Neuron (in vitro differentiated cells): ENCODE results near the gene DHX29.
"Not testable (repeated sequence)": the region's sequence is repeated elsewhere in the genome, so short reads cannot be mapped to it uniquely, and the experiment has no call there.

Experiments
- H2AFZ ChIP-seq: one replicate; pipeline ENCODE4 v1.6.1; 2013; ENCODE audit warnings: low read depth, mild to moderate bottlenecking, inconsistent platforms, low read length, moderate library complexity
- H3K27me3 ChIP-seq: one replicate; pipeline ENCODE4 v1.6.1; 2013; ENCODE audit warnings: low read length; ENCODE audit not compliant: insufficient read depth
- H3K36me3 ChIP-seq: one replicate; pipeline ENCODE4 v1.6.1; 2013; ENCODE audit warnings: low read length; ENCODE audit not compliant: insufficient read depth
- H3K4me1 ChIP-seq: one replicate; pipeline ENCODE4 v1.6.1; 2013; ENCODE audit warnings: low read length; ENCODE audit not compliant: insufficient read depth
- H3K4me3 ChIP-seq: 2 replicates; pipeline ENCODE4 v1.5.1; 2013; ENCODE audit warnings: mild to moderate bottlenecking, low read length, moderate library complexity
- H3K9me3 ChIP-seq: one replicate; pipeline ENCODE4 v1.6.1; 2013; ENCODE audit warnings: low read length

DHX29 gene

DNA sequence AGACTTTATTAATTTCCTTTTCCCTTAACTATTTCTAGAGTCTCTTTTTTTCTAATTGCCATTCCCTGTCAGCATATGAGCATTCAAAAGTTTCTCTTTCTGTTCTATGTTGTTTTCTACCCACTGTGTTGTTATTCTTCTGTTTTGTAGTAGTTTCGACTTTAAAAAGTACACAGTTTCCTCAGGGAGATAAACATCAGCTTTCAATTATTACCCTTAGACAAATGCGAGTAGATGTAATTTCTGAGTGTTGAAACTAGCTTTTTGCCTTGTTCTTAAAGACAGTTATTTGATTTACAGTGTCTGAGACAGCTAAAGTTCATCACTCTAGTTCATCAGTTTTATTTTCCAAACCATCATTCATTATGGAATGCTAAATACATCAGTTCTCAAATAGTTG lies 19.8 kb upstream of the DHX29 start:
- Histone ChIP-seq H2AFZ (no peak overlapping the region), H3K36me3 (peaks cover 52% of the 10 kb centered on the region), H3K4me3 (no peak overlapping the region), H3K27me3 (no peaks in the 10 kb centered on the region), H3K4me1 (no peaks in the 10 kb centered on the region), H3K9me3 (peaks cover 1% of the 10 kb centered on the region)

DNA sequence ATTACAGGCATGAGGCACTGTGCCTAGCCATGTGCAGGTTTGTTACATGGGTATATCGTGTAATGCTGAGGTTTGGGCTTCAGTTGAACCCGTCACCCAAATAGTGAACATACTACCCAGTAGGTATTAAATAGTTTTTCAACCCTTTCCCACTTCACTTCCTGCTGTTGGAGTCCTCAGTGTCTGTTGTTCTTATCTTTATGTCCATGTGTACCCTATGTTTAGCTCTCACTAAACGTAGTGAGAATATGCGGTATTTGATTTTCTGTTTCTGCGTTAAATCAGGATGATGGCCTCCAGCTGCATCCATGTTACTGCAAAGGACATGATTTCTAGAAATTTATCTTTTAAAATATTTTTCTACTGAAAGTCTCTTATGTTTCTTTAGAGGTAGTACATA lies 18.1 kb upstream of the DHX29 start:
- no peaks in the 10 kb centered on the region for H3K27me3 ChIP-seq
- peaks cover 37% of the 10 kb centered on the region for H3K36me3 ChIP-seq
- peaks cover 1% of the 10 kb centered on the region for H3K9me3 ChIP-seq
- H3K4me3 ChIP-seq = no peak overlapping the region
- no peaks in the 10 kb centered on the region for H3K4me1 ChIP-seq
- no peak overlapping the region for H2AFZ ChIP-seq

DNA sequence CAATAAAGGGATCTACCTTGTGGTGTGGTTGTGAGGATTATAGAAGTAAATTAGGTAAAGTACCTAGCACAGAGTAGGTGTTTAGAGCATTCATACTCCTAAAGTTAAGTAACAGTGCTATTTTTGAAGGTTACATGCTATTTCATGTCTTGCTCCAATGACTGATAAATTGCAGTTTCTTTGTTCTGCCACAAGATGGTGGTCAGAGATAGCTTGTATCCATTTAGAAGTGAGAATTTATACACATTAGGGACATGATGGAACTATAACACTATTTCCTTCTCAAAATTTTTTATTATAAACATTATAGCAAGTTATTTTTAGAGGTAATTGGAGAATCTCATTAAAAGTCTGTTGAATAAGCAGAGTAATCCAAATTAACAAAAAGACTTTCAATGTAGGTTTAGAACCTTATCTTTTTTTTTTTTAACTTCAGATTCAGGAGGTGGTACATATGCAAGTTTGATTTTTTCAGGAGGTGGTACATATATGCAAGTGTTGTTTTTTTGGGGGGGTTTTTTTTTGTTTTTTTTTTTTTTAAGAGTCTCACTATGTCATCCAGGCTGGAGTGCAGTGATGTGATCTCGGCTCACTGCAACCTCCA lies 17.4 kb upstream of the DHX29 start:
- H3K36me3 ChIP-seq = peaks cover 34% of the 10 kb centered on the region
- H3K4me1 ChIP-seq = no peaks in the 10 kb centered on the region
- no peak overlapping the region for H2AFZ ChIP-seq
- no peaks in the 10 kb centered on the region for H3K27me3 ChIP-seq
- peaks cover 1% of the 10 kb centered on the region for H3K9me3 ChIP-seq
- H3K4me3 ChIP-seq = no peak overlapping the region

DNA sequence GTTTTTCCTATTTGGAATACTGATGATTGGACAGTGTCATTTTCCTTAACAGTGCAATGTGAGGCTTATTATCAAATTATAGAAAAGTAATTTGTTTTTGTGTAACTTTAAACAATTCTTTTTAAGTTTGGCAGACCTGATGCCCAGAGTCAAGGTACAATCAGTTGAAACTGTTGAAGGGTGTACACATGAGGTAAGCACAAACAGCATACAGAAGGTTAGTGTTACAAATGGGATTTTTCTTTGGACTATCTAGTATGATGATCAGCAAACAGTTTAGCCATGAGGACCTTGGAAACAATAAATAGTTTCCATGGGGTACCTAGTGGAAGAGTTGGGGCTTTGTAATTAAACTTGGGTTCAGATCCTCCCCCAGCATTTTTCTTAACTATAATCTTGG lies 16.5 kb upstream of the DHX29 start:
- H3K4me3 ChIP-seq = no peak overlapping the region
- no peaks in the 10 kb centered on the region for H3K4me1 ChIP-seq
- no peak overlapping the region for H2AFZ ChIP-seq
- peaks cover 29% of the 10 kb centered on the region for H3K36me3 ChIP-seq
- H3K9me3 ChIP-seq = peaks cover 1% of the 10 kb centered on the region
- H3K27me3 ChIP-seq = no peaks in the 10 kb centered on the region

DNA sequence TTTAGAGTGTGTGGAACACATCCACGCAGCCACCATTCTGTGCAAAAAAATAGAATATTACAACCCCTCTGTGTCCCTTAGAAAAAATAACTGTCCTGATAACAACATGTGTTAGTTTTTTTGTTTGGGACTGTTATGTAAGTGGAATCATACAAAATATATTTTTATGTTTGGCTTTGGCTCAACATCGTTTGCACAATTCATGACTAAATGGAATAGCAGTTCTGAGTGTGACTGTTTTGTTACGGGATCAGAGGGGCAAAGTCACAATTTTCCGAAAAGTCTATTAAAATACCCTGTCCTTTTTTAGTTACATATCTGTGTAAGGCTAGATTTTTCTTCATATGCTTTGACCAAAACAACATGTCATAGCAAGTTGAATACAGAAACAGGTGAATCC lies 13.1 kb upstream of the DHX29 start:
- Histone ChIP-seq H3K4me3 (no peak overlapping the region), H3K27me3 (no peaks in the 10 kb centered on the region), H3K9me3 (peaks cover 6% of the 10 kb centered on the region), H3K4me1 (no peaks in the 10 kb centered on the region), H2AFZ (no peak overlapping the region), H3K36me3 (peaks cover 5% of the 10 kb centered on the region)

DNA sequence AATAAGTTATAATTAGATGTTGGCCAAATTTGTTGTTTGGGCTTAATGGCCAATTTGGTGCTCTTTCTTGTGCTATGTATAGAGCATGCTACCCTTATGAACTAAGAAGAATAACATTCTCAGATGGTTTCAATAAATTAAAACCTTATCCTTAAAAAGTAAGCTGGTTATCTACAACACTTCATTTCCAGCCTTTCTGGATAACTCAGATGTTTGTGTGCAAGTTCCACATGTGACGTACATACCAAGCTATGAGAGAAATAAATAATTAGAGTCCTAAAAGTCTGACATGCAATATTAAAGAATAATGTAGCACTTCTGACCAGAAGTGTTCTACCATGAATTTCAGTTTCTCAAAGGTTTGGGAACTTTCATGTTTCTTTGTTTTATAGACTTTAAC lies 12.0 kb upstream of the DHX29 start:
- H3K4me1 ChIP-seq = no peaks in the 10 kb centered on the region
- no peak overlapping the region for H2AFZ ChIP-seq
- peaks cover 5% of the 10 kb centered on the region for H3K36me3 ChIP-seq
- H3K4me3 ChIP-seq = no peak overlapping the region
- H3K27me3 ChIP-seq = no peaks in the 10 kb centered on the region
- peaks cover 8% of the 10 kb centered on the region for H3K9me3 ChIP-seq

DNA sequence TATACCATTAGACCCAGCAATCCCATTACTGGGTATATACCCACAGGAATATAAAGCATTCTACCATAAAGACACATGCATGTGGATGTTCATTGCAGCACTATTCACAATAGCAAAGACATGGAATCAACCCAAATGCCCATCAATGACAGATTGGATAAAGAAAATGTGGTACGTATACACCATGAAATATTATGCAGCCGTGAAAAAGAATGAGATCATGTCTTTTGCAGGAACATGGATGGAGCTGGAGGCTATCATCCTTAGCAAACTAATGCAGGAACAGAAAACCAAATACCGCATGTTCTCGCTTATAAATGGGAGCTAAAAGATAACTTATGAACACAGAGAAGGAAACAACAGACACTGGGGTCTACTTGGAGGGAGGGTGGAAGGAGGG lies 10.7 kb upstream of the DHX29 start:
- peaks cover 11% of the 10 kb centered on the region for H3K9me3 ChIP-seq
- not testable (repeated sequence) for H3K4me3 ChIP-seq, H3K4me1 ChIP-seq

DNA sequence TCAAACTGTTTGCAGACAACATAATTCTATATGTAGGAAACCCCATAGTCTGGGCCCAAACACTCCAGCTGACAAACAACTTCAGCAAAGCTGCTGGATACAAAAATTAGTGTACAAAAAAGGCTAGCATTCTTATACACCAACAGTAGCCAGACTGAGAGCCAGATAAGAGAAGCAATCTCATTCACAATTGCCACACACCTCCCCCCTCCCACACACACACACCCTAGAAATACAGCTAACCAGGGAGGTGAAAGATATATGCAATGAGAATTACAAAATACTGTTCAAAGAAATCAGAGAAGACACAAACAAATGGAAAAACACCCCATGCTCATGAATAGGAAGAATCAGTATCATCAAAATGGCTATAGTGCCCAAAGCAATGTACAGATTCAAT lies 9.3 kb upstream of the DHX29 start:
- H3K36me3 ChIP-seq = peaks cover 2% of the 10 kb centered on the region
- H3K4me3 ChIP-seq = no peak overlapping the region

More for the DNA sequence above, 10.7 kb upstream of the DHX29 start:
- not testable (repeated sequence) for H3K36me3 ChIP-seq, H2AFZ ChIP-seq, H3K27me3 ChIP-seq

DNA sequence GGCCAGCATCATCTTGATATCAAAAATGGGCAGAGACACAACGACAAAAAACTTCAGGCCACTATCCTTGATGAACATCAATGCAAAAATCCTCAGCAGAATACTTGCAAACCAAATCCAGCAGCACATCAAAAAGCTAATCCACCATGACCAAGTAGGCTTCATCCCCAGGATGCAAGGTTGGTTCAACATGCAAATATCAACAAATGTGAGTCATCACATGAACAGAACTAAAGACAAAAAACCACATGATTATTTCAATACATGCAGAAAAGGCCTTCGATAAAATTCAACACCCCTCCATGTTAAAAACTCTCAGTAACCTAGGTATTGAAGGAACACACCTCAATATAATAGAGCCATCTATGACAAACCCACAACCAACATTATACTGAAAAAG lies 8.8 kb upstream of the DHX29 start:
- H2AFZ ChIP-seq = no peak overlapping the region
- no peaks in the 10 kb centered on the region for H3K4me1 ChIP-seq
- no peaks in the 10 kb centered on the region for H3K27me3 ChIP-seq
- H3K4me3 ChIP-seq = no peak overlapping the region
- peaks cover 5% of the 10 kb centered on the region for H3K36me3 ChIP-seq
- peaks cover 11% of the 10 kb centered on the region for H3K9me3 ChIP-seq

More for the DNA sequence above, 9.3 kb upstream of the DHX29 start:
- H2AFZ ChIP-seq = no peak overlapping the region
- H3K9me3 ChIP-seq = peaks cover 11% of the 10 kb centered on the region
- no peaks in the 10 kb centered on the region for H3K4me1 ChIP-seq
- H3K27me3 ChIP-seq = no peaks in the 10 kb centered on the region

DNA sequence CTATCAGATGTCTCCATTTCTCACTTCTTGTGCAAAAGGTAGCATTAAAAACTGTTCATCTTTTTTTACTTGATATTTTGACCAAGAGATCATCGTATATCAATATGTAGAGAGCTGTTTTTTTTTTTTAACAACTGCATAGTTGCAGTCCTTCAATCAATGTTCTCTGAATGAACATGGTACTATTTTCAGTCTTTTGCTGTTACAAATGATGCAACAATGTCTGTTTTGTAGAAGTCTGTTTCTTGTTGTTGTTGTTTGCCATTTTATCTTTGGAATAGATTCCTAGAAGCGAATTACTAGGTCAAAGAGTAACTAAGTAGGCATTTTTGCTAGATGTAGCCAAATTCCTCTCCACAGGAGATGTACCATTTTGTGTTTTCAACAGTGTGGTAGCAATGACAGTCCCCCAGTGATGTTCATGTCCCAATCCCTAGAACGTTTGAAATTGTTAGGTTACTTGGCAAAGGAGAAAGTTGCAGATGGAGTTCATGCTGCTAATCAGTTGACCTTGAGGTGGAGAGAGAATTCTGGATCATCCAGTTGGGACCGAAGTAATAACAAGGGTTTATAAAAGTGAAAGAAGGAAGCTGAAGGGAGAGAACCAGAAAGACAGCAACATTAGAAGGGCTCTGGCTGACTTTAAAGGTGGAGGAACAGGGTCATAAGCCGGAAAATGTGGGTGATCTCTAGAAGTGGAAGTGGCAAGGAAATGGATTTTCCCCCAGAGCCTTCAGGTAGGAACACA lies 6.5 kb upstream of the DHX29 start:
- Histone ChIP-seq H3K4me1 (peaks cover 7% of the 10 kb centered on the region), H3K36me3 (peaks cover 10% of the 10 kb centered on the region), H2AFZ (no peak overlapping the region), H3K4me3 (no peak overlapping the region), H3K9me3 (peaks cover 11% of the 10 kb centered on the region), H3K27me3 (no peaks in the 10 kb centered on the region)

DNA sequence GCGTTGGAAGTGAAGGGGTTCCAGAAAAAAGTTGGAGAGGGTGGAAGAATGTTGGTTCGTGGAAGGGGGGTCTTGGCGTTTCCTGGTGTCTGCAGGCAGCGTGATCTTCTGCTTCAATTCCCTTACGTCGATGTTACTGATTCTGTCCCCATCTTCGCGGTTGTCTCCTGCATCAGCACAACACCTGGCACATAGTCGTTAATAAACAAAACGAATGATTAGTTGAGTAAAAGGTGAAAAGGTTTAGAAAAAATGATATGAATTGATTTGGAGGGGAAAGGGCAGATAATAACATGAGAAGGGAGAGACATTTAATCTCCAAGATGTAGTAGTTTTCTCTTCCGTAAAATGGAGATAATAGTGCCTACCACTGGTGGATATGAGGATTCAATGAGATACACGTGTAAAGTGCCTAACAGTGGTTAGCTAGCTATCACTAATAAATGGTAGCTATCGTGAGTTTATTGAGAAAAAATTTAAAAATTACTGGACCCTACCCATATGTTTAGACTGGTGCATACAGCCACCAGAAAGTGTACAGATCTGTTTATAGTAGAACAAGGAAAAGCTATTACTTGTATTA lies 851 bp upstream of the DHX29 start:
- no peaks in the 10 kb centered on the region for H3K27me3 ChIP-seq
- H3K36me3 ChIP-seq = peaks cover 9% of the 10 kb centered on the region
- H3K9me3 ChIP-seq = no peaks in the 10 kb centered on the region
- H3K4me1 ChIP-seq = peaks cover 30% of the 10 kb centered on the region
- peak overlapping the region; percentile 81 for H2AFZ ChIP-seq
- peak overlapping the region; percentile 86 for H3K4me3 ChIP-seq

DNA sequence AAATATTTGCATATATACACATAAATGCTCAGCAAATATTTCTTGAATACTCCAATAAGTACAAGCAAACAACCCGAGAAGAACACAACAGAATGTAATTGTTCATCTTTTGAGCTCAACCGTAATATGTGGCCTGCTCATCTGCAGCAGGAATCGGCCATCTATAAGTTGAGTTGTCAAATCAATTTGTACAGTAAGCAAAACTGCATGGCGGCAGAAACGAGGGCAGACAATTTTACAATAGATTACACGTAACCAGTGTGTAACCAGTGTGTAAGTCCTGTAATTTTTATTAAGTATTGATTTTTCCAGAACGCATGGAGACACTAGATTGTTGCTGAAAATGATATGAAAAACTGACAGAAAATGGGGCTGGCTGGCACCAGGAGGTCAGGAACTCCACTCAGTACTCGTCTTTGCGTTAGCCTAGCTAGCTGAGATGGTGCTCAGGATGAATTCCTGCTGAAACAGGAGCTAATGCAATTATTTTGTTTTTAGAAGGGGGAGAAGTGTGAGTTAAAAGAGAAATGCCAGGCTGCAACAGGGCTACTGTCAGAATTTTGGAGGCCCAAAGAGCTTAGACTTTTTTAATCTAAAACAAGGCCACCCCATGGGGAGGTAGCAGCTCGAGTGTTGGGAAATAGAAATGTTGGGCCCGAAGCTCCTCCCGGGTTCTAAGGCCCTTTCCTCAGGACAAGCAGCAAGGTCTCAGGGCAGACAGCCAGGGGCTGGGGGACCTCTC lies 682 bp downstream of the DHX29 start:
- Histone ChIP-seq H3K9me3 (no peaks in the 10 kb centered on the region), H2AFZ (peak overlapping the region; percentile 81), H3K4me1 (peaks cover 30% of the 10 kb centered on the region), H3K4me3 (peak overlapping the region; percentile 86), H3K36me3 (peaks cover 9% of the 10 kb centered on the region), H3K27me3 (no peaks in the 10 kb centered on the region)

DNA sequence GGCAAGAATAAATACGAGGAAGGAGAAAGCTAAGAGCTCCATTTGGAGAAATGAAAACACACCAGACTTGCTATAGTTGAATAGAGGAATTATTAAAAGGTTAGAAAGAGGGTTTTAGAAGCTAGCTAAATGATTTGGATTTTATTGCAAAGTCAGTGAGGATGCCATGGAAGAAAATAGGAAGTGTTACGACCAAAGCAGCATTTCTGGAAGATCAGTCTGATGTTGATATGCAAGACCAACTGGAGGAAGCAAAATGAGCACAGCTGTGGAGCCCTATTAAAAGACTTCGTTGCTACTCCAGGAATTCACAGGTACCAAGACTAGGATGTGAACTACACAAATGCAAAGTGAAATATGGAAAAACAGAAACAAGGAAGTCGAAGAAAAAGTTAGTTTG lies 2.1 kb downstream of the DHX29 start:
- peak overlapping the region; percentile 1 for H3K4me3 ChIP-seq

More for the DNA sequence above, 2.1 kb downstream of the DHX29 start:
- no peak overlapping the region for H2AFZ ChIP-seq
- no peaks in the 10 kb centered on the region for H3K27me3 ChIP-seq
- peaks cover 2% of the 10 kb centered on the region for H3K36me3 ChIP-seq
- H3K4me1 ChIP-seq = peaks cover 30% of the 10 kb centered on the region
- peaks cover 4% of the 10 kb centered on the region for H3K9me3 ChIP-seq
